Activated naive CD4-positive, alpha-beta T cell treated with anti-CD3 and anti-CD28 coated beads, Interleukin-2, amount 50 U/mL, for 24 hours (primary cell): ENCODE measurements around the gene TMEM119.
"Not testable (repeated sequence)": the region's sequence is repeated elsewhere in the genome, so short reads cannot be mapped to it uniquely, and the experiment has no call there.

Source experiments
- H3K27ac Mint-ChIP-seq: one replicate; pipeline ENCODE4 v1.8.0; 2021; ENCODE audit warnings: mild to moderate bottlenecking, mixed read lengths
- H3K27me3 Mint-ChIP-seq: one replicate; pipeline ENCODE4 v1.8.0; 2021; ENCODE audit warnings: mixed read lengths
- H3K36me3 Mint-ChIP-seq: one replicate; pipeline ENCODE4 v1.8.0; 2021; ENCODE audit warnings: mixed read lengths
- H3K4me1 Mint-ChIP-seq: one replicate; pipeline ENCODE4 v1.8.0; 2021; ENCODE audit warnings: mixed read lengths
- H3K4me3 Mint-ChIP-seq: one replicate; pipeline ENCODE4 v1.8.0; 2021; ENCODE audit warnings: mild to moderate bottlenecking, mixed read lengths
- H3K9me3 Mint-ChIP-seq: one replicate; pipeline ENCODE4 v1.8.0; 2021; ENCODE audit warnings: mixed read lengths

The TMEM119 gene

GRCh38 chr12:108599948-108600701 is 2.2 kb upstream of the TMEM119 start:
- Mint-ChIP-seq H3K27me3 (no peaks in the 10 kb centered on the region), H3K36me3 (no peaks in the 10 kb centered on the region), H3K9me3 (no peaks in the 10 kb centered on the region), H3K27ac (no peak overlapping the region), H3K4me1 (no peaks in the 10 kb centered on the region), H3K4me3 (no peak overlapping the region)

GRCh38 chr12:108599541-108599940 is 1.7 kb upstream of the TMEM119 start:
- no peaks in the 10 kb centered on the region for H3K27me3 Mint-ChIP-seq
- no peaks in the 10 kb centered on the region for H3K4me1 Mint-ChIP-seq
- H3K4me3 Mint-ChIP-seq, result no peak overlapping the region
- no peaks in the 10 kb centered on the region for H3K9me3 Mint-ChIP-seq
- no peaks in the 10 kb centered on the region for H3K36me3 Mint-ChIP-seq
- no peak overlapping the region for H3K27ac Mint-ChIP-seq

- Mint-ChIP-seq H3K36me3 (no peaks in the 10 kb centered on the region), H3K9me3 (no peaks in the 10 kb centered on the region), H3K27me3 (no peaks in the 10 kb centered on the region), H3K4me3 (no peak overlapping the region), H3K4me1 (no peaks in the 10 kb centered on the region), H3K27ac (no peak overlapping the region)
These were observed 818 bp upstream of the TMEM119 start for GRCh38 chr12:108598553-108599250.

GRCh38 chr12:108596854-108597558 is 878 bp downstream of the TMEM119 start:
- H3K27ac Mint-ChIP-seq, result no peak overlapping the region
- no peaks in the 10 kb centered on the region for H3K9me3 Mint-ChIP-seq
- H3K36me3 Mint-ChIP-seq, result no peaks in the 10 kb centered on the region
- H3K27me3 Mint-ChIP-seq, result no peaks in the 10 kb centered on the region
- no peaks in the 10 kb centered on the region for H3K4me1 Mint-ChIP-seq
- H3K4me3 Mint-ChIP-seq, result no peak overlapping the region

- no peaks in the 10 kb centered on the region for H3K4me1 Mint-ChIP-seq
- no peaks in the 10 kb centered on the region for H3K9me3 Mint-ChIP-seq
- H3K27me3 Mint-ChIP-seq, result no peaks in the 10 kb centered on the region
- H3K27ac Mint-ChIP-seq, result no peak overlapping the region
- no peaks in the 10 kb centered on the region for H3K36me3 Mint-ChIP-seq
- no peak overlapping the region for H3K4me3 Mint-ChIP-seq
These were observed 1.9 kb downstream of the TMEM119 start for GRCh38 chr12:108595711-108596647.

GRCh38 chr12:108594960-108595710 is 2.7 kb downstream of the TMEM119 start:
- Mint-ChIP-seq H3K9me3 (no peaks in the 10 kb centered on the region), H3K36me3 (no peaks in the 10 kb centered on the region), H3K4me1 (no peaks in the 10 kb centered on the region), H3K27ac (no peak overlapping the region), H3K4me3 (no peak overlapping the region), H3K27me3 (no peaks in the 10 kb centered on the region)

DNA sequence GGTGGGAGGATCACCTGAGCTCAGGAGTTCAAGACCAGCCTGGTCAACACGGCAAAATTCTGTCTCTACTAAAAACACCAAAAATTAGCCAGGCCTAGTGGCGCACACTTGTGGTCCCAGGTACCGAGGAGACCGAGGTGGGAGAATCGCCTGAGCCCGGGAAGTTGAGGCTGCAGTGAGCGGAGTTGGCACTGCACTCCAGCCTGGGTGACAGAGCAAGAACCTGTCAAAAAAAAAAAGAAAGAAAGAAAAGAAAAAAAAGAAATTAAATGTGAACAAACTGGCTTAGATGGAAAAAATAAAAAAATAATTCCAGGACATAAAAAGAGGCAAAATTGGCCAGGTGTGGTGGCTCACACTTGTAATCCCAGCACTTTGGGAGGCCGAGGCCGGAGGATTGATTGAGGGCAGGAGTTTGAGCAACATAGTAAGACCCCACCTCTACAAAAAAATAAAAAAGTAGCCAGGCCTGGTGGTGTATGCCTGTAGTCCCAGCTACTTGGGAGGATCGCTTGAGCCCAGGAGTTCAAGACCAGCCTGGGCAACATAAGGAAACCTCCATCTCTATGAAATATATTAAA is 3.5 kb downstream of the TMEM119 start:
- no peak overlapping the region for H3K4me3 Mint-ChIP-seq
- H3K27me3 Mint-ChIP-seq, result no peaks in the 10 kb centered on the region
- H3K9me3 Mint-ChIP-seq, result no peaks in the 10 kb centered on the region
- H3K27ac Mint-ChIP-seq, result no peak overlapping the region
- no peaks in the 10 kb centered on the region for H3K4me1 Mint-ChIP-seq
- H3K36me3 Mint-ChIP-seq, result no peaks in the 10 kb centered on the region

DNA sequence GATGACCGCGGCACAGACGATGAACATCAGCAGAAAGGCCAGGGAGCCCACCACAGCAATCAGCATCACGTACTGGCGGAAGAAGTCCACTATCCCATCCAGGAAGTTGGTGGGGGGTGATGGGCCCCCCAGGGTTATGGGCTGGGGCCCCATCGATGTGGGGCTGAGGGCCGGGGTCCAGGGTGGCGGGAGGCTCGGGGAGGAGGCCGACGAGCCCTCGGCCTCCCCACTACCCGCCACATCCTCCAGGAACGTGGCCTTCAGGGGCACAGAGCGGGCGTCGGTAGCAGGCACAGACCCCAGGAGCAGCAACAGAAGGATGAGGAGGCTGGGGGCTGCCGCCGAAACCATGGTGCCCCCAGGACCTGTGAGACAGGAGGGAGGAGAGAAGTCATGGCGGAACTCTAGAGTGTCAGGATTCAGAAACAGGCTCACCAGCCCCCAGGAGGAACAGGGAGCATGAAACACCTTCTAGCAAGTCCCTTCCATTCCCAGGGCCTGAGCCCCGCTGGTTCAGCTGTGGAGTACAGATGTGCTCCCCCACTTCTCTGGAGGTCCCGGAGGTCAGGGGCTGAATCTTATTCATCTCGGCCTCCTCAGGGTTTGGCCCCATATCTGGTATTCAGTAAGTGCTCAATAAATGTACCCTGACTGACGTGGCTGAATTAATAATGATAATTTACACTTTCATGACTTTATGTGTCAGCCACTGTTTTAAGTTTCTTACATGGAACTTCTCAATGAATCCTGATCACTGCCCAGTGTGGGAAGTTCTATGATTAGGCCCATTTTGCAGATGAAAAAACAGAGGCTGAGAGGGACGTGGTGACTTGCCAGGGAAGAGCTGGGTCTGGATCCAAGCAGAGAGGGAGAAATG is 5.6 kb downstream of the TMEM119 start:
- no peak overlapping the region for H3K27ac Mint-ChIP-seq
- no peaks in the 10 kb centered on the region for H3K4me1 Mint-ChIP-seq
- no peak overlapping the region for H3K4me3 Mint-ChIP-seq
- H3K27me3 Mint-ChIP-seq, result no peaks in the 10 kb centered on the region
- H3K36me3 Mint-ChIP-seq, result no peaks in the 10 kb centered on the region
- H3K9me3 Mint-ChIP-seq, result no peaks in the 10 kb centered on the region

DNA sequence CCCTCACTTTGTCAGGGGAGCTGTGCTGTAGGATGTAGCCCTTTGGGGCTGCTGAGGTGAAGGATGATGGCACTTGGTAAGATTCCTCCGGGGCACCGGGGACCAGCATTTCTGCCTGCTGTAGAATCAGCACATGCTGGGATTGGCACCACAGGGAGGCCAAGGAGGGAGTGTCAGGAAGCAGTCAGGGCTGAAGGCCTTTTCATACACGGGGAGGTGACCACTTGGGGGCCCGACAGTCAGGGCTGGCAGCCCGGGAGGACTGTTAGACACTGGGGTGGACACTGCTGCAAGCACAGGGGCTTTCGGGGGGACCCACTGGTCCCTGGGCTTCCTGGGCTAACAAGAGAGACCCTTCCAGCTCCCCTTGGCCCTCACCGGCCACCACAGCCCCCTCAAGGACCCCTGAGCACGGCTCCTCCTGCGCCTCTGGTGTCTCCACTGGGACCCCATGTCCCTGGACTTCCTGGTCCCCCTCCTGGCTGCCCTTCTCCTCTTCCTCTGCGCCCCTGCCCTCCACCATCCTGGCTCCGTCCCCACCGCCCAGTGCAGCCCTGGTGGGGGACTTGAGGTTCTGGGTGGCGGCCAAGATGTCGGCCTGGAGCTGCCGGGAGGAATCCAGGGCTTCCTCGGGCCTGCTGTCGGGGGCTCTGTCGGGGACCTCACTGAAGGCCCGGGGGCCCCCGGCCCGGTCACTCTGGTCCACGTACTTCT is 6.5 kb downstream of the TMEM119 start:
- Mint-ChIP-seq H3K9me3 (no peaks in the 10 kb centered on the region), H3K4me1 (no peaks in the 10 kb centered on the region), H3K27me3 (no peaks in the 10 kb centered on the region), H3K27ac (no peak overlapping the region), H3K4me3 (no peak overlapping the region), H3K36me3 (no peaks in the 10 kb centered on the region)

GRCh38 chr12:108590463-108590862 is 7.4 kb downstream of the TMEM119 start:
- not testable (repeated sequence) for H3K9me3 Mint-ChIP-seq, H3K27ac Mint-ChIP-seq, H3K4me3 Mint-ChIP-seq

DNA sequence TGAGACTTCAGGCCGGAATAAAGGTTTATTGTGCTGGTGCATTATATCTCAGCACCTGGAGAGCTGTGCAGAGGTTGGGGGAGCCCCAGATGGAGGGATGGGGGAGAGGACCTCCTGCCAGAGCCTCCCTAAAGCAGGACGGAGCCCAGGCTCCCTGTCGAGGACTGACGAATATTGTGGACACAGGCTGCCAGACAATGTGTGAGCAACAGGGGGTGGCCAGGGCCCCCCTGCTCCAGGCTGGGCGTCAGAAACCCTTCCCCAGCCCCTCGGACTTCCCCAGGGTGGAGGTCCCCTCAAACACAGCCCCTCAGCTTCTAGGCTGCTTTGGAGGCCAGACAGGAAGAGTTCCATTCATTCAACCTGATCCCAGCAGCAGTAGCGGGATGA is 8.0 kb downstream of the TMEM119 start:
- Mint-ChIP-seq H3K4me1 (no peaks in the 10 kb centered on the region), H3K27me3 (no peaks in the 10 kb centered on the region), H3K36me3 (no peaks in the 10 kb centered on the region), H3K4me3 (no peak overlapping the region), H3K27ac (no peak overlapping the region), H3K9me3 (no peaks in the 10 kb centered on the region)

More at GRCh38 chr12:108590463-108590862, 7.4 kb downstream of the TMEM119 start:
- not testable (repeated sequence) for H3K27me3 Mint-ChIP-seq, H3K36me3 Mint-ChIP-seq, H3K4me1 Mint-ChIP-seq

GRCh38 chr12:108589028-108589839 is 8.7 kb downstream of the TMEM119 start:
- H3K4me1 Mint-ChIP-seq, result no peaks in the 10 kb centered on the region
- no peaks in the 10 kb centered on the region for H3K9me3 Mint-ChIP-seq
- H3K27ac Mint-ChIP-seq, result no peak overlapping the region
- H3K27me3 Mint-ChIP-seq, result no peaks in the 10 kb centered on the region
- H3K36me3 Mint-ChIP-seq, result no peaks in the 10 kb centered on the region
- H3K4me3 Mint-ChIP-seq, result no peak overlapping the region

- H3K27ac Mint-ChIP-seq, result no peak overlapping the region
- no peaks in the 10 kb centered on the region for H3K4me1 Mint-ChIP-seq
- no peak overlapping the region for H3K4me3 Mint-ChIP-seq
- no peaks in the 10 kb centered on the region for H3K36me3 Mint-ChIP-seq
- no peaks in the 10 kb centered on the region for H3K9me3 Mint-ChIP-seq
- no peaks in the 10 kb centered on the region for H3K27me3 Mint-ChIP-seq
These were observed 10.1 kb downstream of the TMEM119 start for GRCh38 chr12:108587826-108588225.
